ENCODE measurements around the gene IL20. TPM values are rescaled to one million over a fixed set of nuclear protein-coding genes. Genes with fewer than 3 reads are reported as not detected.

The IL20 gene
- total RNA-seq, 1 donor from 2014 or later: not detected

DNA sequence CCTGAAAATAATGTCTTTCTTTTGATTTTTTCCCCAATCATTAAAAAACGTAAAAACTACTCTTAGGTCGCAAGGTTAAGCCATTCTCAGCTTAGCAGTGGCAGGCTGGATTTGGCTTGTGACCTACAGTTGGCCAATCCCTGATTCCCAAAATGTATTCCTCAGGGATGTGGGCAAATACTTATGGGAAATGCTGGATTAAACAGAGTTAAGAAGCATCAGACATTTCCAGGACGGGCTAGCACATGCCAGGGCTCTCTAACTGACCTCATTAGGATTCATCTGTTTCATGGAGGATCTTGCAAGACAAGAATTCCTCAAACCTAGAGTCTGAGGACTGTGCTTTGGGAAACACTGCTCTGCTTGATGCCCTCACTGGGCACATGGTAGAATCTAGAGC is 30.8 kb downstream of the IL20 start:
- TF ChIP-seq CTCF (conservative IDR thresholded peaks at IDR 0.05): no peak
- DNase-seq (ENCODE audit: low read depth, low spot score): no peak
- no peaks in the 10 kb centered on the region for H3K4me1 Mint-ChIP-seq

GRCh38 chr1:206897175-206897574 is 31.8 kb downstream of the IL20 start, which contains the start of gene IL24:
Gene IL24 (plus strand): TSS chr1:206897443. CDS start chr1:206897833, 390 bp downstream.
- H3K27ac Mint-ChIP-seq (ENCODE audit: unreplicated experiment): no peak within 1 kb of the TSS
- no peaks in the 10 kb centered on the region for H3K36me3 Mint-ChIP-seq (ENCODE audit: low read depth)
- no peaks in the 10 kb centered on the region for H3K4me1 Mint-ChIP-seq
- H3K9me3 Mint-ChIP-seq: no peaks in the 10 kb centered on the region
- no peak within 1 kb of the TSS for H3K4me3 Mint-ChIP-seq
- no peak for TF ChIP-seq CTCF (conservative IDR thresholded peaks at IDR 0.05)
- peaks cover 3% of the 10 kb centered on the region for H3K27me3 Mint-ChIP-seq (ENCODE audit: low read depth)
- DNase-seq (ENCODE audit: low read depth, low spot score): no peak

More for the DNA sequence above, 30.8 kb downstream of the IL20 start:
- no peaks in the 10 kb centered on the region for H3K9me3 Mint-ChIP-seq
- H3K27me3 Mint-ChIP-seq (ENCODE audit: low read depth): peaks cover 3% of the 10 kb centered on the region
- H3K36me3 Mint-ChIP-seq (ENCODE audit: low read depth): no peaks in the 10 kb centered on the region
- H3K4me3 Mint-ChIP-seq: no peak overlapping the region
- H3K27ac Mint-ChIP-seq (ENCODE audit: unreplicated experiment): no peak overlapping the region

- H3K27me3 Mint-ChIP-seq (ENCODE audit: low read depth): peaks cover 3% of the 10 kb centered on the region
- H3K4me3 Mint-ChIP-seq: no peak overlapping the region
- H3K9me3 Mint-ChIP-seq: no peaks in the 10 kb centered on the region
- TF ChIP-seq CTCF (conservative IDR thresholded peaks at IDR 0.05): no peak
- H3K36me3 Mint-ChIP-seq (ENCODE audit: low read depth): no peaks in the 10 kb centered on the region
- DNase-seq (ENCODE audit: low read depth, low spot score): no peak
- no peak overlapping the region for H3K27ac Mint-ChIP-seq (ENCODE audit: unreplicated experiment)
- no peaks in the 10 kb centered on the region for H3K4me1 Mint-ChIP-seq
Measured at GRCh38 chr1:206898089-206898914, 32.9 kb downstream of the IL20 start.

DNA sequence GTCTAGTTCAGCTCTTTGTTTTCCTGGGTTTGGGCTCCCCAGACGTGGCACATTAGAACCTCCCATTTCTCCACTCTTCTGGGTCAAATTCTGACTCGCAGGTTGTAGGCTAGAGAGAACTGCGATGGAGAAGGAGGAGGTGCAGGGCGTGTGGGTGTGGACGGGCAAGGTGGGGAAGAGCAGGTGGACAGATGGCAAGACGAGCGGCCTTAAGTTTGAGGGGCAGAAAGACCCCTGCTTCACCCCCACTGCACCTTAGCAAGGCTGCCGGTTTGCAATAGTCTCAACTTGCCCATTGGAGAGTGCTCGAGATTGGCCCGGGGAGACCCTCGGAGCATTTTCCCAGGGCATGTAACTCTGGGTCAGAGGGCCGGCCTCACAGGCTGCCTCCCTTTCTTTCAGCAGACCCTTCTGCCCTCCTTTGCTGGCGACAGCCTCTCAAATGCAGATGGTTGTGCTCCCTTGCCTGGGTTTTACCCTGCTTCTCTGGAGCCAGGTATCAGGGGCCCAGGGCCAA is 33.5 kb downstream of the IL20 start:
- DNase-seq (ENCODE audit: low read depth, low spot score): no peak
- H3K9me3 Mint-ChIP-seq: no peaks in the 10 kb centered on the region

DNA sequence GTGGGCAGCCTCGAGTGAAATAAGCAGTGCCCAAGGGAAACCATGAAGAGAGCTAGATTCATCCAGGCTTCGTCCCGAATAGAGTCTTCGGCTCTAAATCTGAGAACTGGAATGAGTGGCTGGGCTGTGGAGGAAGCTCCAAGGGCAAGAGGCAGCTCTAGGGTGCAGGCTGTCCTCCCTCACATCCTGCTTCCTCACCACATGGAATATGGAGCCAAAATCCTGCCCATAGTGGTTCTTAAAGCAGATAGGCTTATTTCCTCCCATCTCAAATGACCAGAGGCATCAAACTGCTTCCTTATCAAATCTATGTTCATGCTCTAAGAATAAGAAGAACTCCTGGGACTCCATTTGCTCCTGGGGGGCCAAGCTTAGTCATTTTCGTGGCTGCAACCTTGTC is 34.3 kb downstream of the IL20 start:
- TF ChIP-seq CTCF (conservative IDR thresholded peaks at IDR 0.05): no peak

More for the DNA sequence above, 33.5 kb downstream of the IL20 start:
- no peak overlapping the region for H3K27ac Mint-ChIP-seq (ENCODE audit: unreplicated experiment)
- no peaks in the 10 kb centered on the region for H3K4me1 Mint-ChIP-seq
- no peak overlapping the region for H3K4me3 Mint-ChIP-seq
- TF ChIP-seq CTCF (conservative IDR thresholded peaks at IDR 0.05): no peak
- peaks cover 4% of the 10 kb centered on the region for H3K27me3 Mint-ChIP-seq (ENCODE audit: low read depth)
- H3K36me3 Mint-ChIP-seq (ENCODE audit: low read depth): no peaks in the 10 kb centered on the region

More for the DNA sequence above, 34.3 kb downstream of the IL20 start:
- no peak overlapping the region for H3K27ac Mint-ChIP-seq (ENCODE audit: unreplicated experiment)
- no peaks in the 10 kb centered on the region for H3K9me3 Mint-ChIP-seq
- no peak for DNase-seq (ENCODE audit: low read depth, low spot score)
- no peak overlapping the region for H3K4me3 Mint-ChIP-seq
- no peaks in the 10 kb centered on the region for H3K36me3 Mint-ChIP-seq (ENCODE audit: low read depth)
- no peaks in the 10 kb centered on the region for H3K4me1 Mint-ChIP-seq
- H3K27me3 Mint-ChIP-seq (ENCODE audit: low read depth): peaks cover 11% of the 10 kb centered on the region

All from neural crest cell (in vitro differentiated cells).